Vagina (tissue), 2 donors: Measurements from ENCODE around the gene EMID1.

Experiments used
- CTCF ChIP-seq, 3 experiments: fragments of 450-650 bp in 2 of 3; fragments of 200-600 bp in 1 of 3; sonication (generic) in 1 of 3; IDR thresholded peaks; one replicate each; pipeline ENCODE4 v1.5.1; 2017 to 2019; ENCODE audit warnings: antibody characterized with exemption in 3 of 3, mild to moderate bottlenecking in 2 of 3, moderate library complexity in 2 of 3
- POLR2A ChIP-seq, 2 donors: fragments of 450-650 bp; IDR thresholded peaks; one replicate each; pipeline ENCODE4 v1.6.1; 2017; ENCODE audit warnings: antibody characterized with exemption in 2 of 2, mild to moderate bottlenecking in 2 of 2, moderate library complexity in 2 of 2
- POLR2AphosphoS5 ChIP-seq, 2 donors: sonication (generic); formaldehyde crosslinking; IDR thresholded peaks; one replicate each; pipeline ENCODE4 v1.9.0; 2017; ENCODE audit warnings: antibody characterized with exemption in 2 of 2, mild to moderate bottlenecking in 2 of 2, low read depth in 1 of 2; ENCODE audit not compliant: insufficient read depth in 1 of 2

GRCh38 chr22:29277927-29278326 is 72.2 kb downstream of the EMID1 start:
- TF ChIP-seq CTCF (IDR thresholded peaks at IDR 0.05) (no peak), POLR2AphosphoS5 (IDR thresholded peaks at IDR 0.05; ENCODE audit: insufficient read depth in 1 of 2, low read depth in 1 of 2) (no peak), POLR2A (IDR thresholded peaks at IDR 0.05) (no peak)
